GM20000 (cell line): Measurements from ENCODE around the gene PBX1.

Experiments used
- DNase-seq: peaks from one replicate; pipeline ENCODE4 v3.0.0; 2012; ENCODE audit warnings: low spot score
- CTCF ChIP-seq: IDR thresholded peaks from 2 replicates; pipeline ENCODE4 v1.5.1; 2012; ENCODE audit warnings: mild to moderate bottlenecking, control low read depth; ENCODE audit errors: extremely low read depth, missing control alignments

The PBX1 gene

DNA sequence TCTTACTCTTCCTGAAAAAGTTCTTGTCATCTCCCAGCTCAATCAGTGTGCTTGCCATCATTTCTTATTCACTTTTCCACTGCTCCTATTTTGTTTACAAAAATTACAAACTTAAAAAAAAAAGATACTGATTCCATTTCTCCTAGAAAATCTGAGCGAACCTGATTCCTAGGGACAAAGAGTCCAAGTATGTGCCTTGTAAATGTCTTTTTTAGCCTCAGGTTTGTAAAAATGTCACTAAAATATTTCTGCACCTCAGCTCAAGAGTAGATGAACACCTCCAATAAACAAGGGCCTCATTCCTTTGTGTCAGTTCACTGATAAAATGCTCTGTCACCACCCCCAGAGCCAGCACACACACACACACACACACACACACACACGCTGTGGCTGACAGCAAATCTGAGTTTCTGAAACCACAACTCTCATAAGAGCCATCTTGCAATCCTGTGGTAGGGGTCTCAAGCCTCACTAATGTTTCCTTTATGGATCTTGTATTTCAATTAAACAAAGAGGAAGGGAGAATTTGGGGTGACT is 299.2 kb downstream of the PBX1 start:
- DNase-seq = no peak
- no peak for TF ChIP-seq CTCF

DNA sequence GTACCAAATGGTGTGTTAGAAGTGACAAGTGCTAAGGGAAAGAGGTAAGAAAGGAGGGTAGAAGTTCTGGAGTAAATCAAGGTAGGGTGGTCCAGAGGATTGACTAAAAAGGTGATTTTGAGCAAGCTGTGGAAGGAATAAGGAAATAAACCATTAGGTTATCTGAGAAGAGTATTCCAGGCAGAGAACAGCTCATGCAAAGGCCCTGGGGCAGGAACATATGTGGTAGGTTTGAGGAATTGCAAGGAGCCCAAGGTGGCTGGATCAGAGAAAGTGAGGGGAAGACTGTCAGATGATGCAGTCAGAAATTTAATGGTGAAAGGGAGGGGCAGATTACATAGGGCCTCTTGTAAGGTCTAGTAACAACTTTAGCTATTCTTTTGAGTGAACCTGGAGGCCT is 302.6 kb downstream of the PBX1 start:
- no peak for DNase-seq
- no peak for TF ChIP-seq CTCF

DNA sequence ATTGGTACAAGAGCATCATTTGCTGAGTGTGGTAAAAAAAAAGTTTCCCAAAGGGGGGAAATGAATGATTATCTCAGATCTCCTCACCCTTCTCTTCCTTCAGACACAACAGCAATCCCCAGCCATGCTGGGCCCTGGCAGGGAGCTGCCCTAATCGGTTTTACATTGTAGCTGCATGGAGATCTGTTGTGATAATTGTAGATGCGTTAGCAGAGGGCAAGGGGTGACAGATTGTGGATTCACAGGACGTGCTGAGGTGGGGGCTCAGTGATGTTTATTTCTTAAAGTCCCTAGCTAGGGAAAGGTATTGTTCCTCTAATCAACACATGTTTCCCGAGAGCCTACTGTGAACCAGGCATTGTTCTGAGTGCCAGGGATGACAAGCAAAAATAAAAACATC is 304.1 kb downstream of the PBX1 start:
- DNase-seq = no peak
- no peak for TF ChIP-seq CTCF

GRCh38 chr1:164864161-164864560 is 305.2 kb downstream of the PBX1 start:
- TF ChIP-seq CTCF = no peak
- DNase-seq = no peak

- DNase-seq = no peak
- TF ChIP-seq CTCF = no peak
Measured at GRCh38 chr1:164865385-164865784, 306.4 kb downstream of the PBX1 start.

DNA sequence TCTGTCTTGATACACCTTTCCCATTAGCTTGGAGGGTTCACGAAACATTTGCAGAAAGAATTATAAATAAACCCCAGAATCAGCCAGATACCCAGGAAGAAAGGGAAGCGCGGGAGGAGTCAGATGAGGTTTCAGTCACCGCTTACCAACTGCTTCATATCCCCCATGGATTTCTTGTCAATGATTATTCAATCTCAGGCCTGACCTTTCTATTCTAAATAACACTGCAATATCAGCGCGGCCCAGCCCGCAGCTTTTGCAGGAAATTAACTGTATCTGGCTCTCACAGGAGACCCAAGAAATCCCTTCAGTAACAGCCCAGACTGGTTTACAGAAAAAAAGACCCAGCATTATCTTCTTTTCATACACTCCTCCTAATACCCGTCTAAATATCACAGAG is 308.6 kb downstream of the PBX1 start:
- TF ChIP-seq CTCF = no peak

DNA sequence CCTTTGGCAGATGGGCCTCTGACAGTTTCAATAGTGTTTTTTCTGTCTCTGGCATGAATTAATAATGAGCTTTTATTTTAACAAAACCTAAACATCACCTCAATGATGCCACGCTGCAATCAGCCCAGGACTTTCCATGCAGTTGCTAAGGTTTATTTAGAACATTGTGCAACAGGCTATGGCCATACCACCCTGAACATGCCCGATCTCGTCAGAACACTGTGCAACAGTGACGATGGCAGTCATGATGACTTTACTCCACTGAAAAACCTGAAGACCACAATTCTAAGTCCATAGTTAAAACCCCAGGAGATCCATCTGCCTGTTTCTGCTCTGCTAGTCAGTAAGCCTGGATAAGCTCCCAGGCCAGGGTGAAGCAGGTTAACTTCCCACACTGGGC is 310.0 kb downstream of the PBX1 start:
- no peak for TF ChIP-seq CTCF
- DNase-seq = no peak

More for the DNA sequence above, 308.6 kb downstream of the PBX1 start:
- no peak for DNase-seq
